HG03442 (cell line): ENCODE results near the gene PRR7.

Experiments used
- ATAC-seq: cut with Tn5 transposase; IDR thresholded peaks from one replicate; pipeline ENCODE4 v1.9.1; 2021; ENCODE audit warnings: mild to moderate bottlenecking, moderate library complexity; ENCODE audit not compliant: unreplicated experiment

The PRR7 gene

GRCh38 chr5:177466861-177467260, 20.2 kb downstream of the PRR7 start:
- ATAC-seq: no peak

DNA sequence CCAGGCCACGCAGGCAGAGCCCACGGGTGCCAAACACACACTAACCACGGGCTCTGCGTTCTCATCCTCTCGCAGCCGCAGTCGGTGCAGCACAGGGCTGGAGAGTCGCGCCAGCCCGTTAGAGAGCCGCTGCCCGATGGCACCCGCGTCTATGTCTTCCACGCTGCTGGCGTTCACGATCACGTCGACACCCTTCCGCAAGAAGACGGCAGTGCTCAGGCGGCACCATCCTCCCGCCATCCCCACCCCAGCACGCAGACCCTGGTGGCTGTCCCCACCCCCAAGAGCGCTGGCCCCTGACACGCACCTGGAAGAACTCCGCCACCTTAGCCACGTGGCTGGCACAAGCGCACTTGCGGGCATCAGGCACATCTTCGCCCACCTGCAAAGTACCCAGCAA, 20.8 kb downstream of the PRR7 start:
- ATAC-seq: no peak

- no peak for ATAC-seq
Measured at GRCh38 chr5:177468329-177468684, 21.7 kb downstream of the PRR7 start.

GRCh38 chr5:177468685-177469628, 22.3 kb downstream of the PRR7 start:
- no peak for ATAC-seq

GRCh38 chr5:177469750-177470525, 23.3 kb downstream of the PRR7 start:
- ATAC-seq: no peak

DNA sequence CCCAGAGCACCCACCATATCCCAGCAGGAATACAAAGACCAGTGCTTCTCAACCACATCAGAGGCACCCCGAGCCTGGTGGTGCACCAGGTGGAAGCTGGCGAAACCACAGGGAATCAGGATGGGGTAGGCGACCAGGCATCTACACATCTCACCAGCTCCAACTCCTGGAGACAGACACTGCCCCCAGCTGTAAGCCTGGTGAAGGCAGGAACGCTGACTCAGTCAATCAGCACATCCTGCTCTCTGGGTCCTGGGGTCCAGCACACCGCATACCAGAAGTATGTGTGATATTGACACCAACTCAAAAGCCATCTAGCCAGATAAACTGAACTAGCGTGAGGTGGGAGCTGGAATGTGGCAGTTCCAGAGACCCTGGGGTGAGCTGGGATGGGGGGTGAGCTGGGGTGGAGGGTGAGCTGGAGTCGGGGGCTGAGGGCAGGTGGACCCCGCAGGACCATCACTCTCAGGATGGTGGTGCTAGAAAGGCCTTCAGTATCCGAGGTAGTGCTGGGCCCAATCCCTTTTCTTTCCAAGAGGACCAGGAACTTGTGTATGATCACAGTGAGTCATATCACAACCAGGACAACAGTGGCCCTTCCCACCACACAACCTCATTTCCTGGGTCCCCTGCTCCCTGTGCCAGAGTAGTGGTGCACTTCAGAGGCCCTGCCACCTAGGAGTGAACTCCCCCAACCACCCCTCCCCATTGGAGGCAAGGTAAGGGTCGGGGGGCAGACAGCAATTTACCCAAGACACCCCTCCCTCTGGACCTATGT, 24.3 kb downstream of the PRR7 start:
- ATAC-seq: no peak

- ATAC-seq: no peak
Measured at GRCh38 chr5:177471610-177472356, 25.2 kb downstream of the PRR7 start.

- no peak for ATAC-seq
Measured at GRCh38 chr5:177472460-177473442, 26.1 kb downstream of the PRR7 start.

GRCh38 chr5:177473443-177474001, 26.9 kb downstream of the PRR7 start, which contains the start of gene DBN1:
DBN1 (minus strand) TSS chr5:177473634; CDS start chr5:177473521, 113 bp downstream.
- no peak for ATAC-seq

DNA sequence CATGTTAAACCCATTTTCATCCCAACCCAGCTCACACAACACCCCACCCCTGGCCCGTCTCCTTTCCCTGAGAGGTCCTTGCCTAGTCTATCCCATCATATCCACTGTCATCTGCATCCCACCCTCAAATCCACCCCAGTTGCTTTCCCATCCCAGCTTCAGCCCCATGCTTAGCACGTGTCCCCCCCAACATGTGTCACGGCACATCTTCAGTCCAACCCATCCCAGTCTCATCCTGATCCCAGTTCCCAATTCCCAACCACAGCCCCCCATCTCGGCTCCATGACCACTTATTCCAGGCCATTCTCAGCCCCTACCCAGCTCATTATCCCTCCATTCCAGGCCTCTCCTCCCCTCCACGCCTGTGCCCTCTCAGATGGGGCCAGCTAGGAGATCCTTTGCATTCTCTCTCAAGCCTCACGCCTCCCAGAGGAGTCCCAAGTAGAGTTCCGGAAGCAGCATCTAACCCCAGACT, 27.4 kb downstream of the PRR7 start:
- no peak for ATAC-seq

GRCh38 chr5:177474846-177475562, 28.4 kb downstream of the PRR7 start:
- no peak for ATAC-seq

GRCh38 chr5:177475563-177476427, 29.2 kb downstream of the PRR7 start:
- no peak for ATAC-seq

- ATAC-seq: no peak
Measured at GRCh38 chr5:177476531-177477233, 30.1 kb downstream of the PRR7 start.

DNA sequence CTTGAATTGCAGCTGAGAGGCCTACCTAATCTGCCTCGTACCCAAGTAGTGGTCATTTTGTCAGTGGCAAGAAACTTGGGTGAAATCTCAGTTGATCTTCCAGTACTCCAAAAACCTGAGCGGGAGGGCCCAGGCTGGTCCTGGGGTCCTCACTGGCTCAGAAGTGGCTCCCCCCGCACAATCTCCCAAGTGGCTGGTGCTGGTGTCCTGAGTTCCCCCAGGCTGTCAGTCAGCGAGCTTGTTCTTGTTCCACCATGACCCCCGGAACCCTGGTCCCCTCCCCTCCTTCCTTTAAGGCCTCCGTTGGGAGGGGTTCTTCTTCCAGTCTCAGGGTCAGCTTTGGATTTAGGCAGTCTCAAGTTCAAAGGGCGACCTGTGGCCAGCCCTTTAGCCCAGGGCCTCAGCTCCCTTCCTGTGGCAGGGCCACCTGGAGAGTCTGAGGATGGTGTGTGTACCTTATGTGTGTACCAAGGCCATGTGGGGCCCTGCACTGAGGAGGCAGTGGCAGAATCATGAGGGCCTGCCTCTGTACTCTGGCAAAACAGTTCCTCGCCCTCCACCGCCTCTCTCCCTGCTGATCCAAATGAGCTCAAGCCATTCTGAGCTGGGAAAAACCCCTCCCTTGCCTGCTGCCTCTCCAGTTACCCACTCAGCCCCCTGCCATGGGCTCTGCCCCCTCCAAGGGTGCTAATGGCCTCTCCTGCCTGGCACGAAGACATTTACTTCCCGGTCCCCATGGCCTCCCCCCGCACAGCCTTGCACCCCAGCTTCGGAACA, 31.3 kb downstream of the PRR7 start:
- no peak for ATAC-seq

DNA sequence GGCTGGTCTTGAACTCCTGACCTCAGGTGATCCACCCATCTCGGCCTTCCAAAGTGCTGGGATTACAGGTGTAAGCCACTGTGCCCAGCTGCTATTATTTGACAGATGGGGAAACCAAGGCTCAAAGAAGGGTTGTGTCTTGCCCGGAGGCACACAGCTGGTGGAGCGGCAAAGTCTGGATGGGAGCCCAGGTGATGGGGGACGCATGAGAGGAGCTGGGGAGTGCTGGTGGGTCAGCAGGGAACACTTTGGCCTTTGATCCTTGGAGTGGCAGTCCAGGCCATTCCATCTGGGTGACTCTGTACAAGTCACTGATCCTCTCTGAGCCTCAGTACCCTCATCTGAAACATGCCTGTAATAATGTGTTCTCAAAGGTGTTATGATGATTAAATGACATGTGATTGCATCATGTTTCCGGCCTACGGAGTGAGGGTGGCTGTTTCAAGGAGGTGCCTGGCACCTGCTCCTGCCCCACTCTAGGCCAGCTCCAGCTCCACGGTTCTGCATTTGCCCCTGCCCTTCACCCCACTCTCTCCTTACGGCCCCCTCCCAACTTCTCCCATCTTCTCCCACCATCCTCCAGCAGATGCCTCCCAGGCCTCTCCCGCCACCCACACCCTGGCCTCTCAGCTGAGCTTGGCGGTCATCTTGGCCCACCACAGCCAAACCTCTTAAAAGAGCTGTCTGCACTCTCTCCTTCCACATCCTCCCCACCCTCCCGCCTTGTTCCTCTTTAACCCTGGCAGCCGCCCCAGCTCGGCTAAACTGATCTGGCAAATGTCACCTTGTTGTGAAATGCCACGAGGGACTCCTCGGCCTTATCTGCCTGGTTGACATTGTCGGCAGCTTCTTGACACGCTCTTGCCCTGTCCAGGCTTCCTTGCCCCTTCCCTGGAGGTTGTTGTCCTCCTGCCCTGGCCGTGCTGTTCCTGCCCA, 32.4 kb downstream of the PRR7 start:
- ATAC-seq: no peak
